Measurements from ENCODE around the gene APBA3. TPM values are rescaled to one million over a fixed set of nuclear protein-coding genes. Genes with fewer than 3 reads are reported as not detected.

Gene APBA3
- total and polyA plus RNA-seq, 2 donors (not counting 1 experiment from before 2014, with no cell fraction given) = 2.7 to 22.3 TPM

DNA sequence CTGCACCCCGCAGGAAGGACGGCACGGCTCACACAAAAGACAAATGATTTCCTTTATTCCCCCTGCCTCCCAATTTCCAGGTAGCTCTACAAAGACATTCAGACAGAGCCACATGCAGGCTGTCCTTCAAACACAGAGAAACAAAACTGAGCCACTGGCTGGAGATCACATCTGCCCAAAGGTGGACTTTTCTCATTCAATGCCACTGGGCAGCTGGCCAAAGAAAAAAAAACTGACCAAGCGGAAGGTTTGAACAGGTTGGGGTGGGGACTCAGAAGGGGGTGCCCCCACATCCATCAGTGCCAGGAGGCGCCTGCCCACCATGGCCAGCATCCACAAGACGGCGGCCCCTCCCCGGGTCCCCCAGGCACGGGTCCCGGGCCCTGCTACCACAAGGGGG is 42.5 kb upstream of the APBA3 start:
- Histone ChIP-seq H3K27me3 (ENCODE audit: control insufficient read depth, insufficient read depth, low read length) (peaks cover 15% of the 10 kb centered on the region), H4K20me1 (ENCODE audit: control insufficient read depth, extremely low read depth, insufficient read depth, low read length) (no peaks in the 10 kb centered on the region), H3K36me3 (ENCODE audit: control insufficient read depth, insufficient read depth, low read length) (no peaks in the 10 kb centered on the region), H3K79me2 (ENCODE audit: control insufficient read depth, insufficient read depth, low read length) (no peaks in the 10 kb centered on the region), H3K27ac (ENCODE audit: insufficient read depth, low read length) (no peak overlapping the region), H3K9ac (ENCODE audit: insufficient read depth, low read length) (no peak overlapping the region), H2AFZ (ENCODE audit: low read length) (no peak overlapping the region), H3K4me3 (replicated peaks in 1 of 4; ENCODE audit: control extremely low read depth in 1 of 4, insufficient read depth in 1 of 4, low read depth in 3 of 4, low read length in 4 of 4) (no peak overlapping the region), H3K4me1 (ENCODE audit: control insufficient read depth, extremely low read depth, insufficient read depth, low read length) (no peaks in the 10 kb centered on the region), H3K4me2 (ENCODE audit: extremely low read depth, insufficient read depth, low read length) (no peak overlapping the region), H3K9me3 (ENCODE audit: control insufficient read depth, insufficient read depth, low read depth, low read length) (peaks cover 3% of the 10 kb centered on the region)
- TF ChIP-seq, protein P1, sequence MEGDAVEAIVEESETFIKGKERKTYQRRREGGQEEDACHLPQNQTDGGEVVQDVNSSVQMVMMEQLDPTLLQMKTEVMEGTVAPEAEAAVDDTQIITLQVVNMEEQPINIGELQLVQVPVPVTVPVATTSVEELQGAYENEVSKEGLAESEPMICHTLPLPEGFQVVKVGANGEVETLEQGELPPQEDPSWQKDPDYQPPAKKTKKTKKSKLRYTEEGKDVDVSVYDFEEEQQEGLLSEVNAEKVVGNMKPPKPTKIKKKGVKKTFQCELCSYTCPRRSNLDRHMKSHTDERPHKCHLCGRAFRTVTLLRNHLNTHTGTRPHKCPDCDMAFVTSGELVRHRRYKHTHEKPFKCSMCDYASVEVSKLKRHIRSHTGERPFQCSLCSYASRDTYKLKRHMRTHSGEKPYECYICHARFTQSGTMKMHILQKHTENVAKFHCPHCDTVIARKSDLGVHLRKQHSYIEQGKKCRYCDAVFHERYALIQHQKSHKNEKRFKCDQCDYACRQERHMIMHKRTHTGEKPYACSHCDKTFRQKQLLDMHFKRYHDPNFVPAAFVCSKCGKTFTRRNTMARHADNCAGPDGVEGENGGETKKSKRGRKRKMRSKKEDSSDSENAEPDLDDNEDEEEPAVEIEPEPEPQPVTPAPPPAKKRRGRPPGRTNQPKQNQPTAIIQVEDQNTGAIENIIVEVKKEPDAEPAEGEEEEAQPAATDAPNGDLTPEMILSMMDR (conservative IDR thresholded peaks at IDR 0.05 in 1 of 2, IDR thresholded peaks at IDR 0.05 in 1 of 2; ENCODE audit: low read depth in 1 of 2, low read length in 2 of 2) = no peak
- DNase-seq (ENCODE audit: low read depth in 2 of 2) = no peak

DNA sequence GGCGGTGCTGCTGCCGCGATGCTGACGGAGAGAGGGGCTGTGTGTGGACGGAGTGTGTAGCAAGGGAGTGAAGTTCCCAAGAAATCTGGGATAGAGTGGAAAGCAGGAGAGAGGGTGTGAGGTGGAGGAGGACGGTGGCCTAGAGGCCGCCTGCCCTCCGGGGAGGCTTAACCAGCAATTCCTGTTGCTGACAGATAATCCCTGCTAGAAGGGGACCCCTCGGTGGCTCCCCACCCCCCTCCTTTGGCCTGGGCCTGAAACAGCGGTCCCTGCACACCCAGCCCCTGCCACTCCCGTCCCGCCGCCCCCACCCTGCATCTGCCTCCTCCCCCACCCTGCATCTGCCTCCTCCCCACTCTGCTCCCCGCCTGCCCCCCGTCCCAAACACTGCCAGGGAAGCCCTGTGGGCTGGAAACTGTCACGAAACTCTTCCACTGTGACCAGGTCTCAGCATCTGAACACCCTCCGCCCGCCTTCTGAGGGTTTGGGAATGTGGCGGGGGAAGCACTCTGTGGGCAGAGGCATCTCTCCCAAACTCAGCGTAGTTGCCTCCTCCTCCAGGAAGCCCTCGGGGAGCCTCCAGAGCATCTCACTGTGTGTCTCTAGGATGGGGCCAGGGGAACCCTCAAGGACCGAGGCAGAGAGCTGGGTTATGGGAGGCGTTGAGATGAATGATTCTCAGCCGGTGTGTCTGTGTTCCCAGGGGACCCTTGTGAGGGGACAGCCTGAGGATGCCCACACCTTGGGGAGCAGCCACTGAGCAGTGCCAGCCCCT is 41.8 kb upstream of the APBA3 start:
- Histone ChIP-seq H3K9me3 (ENCODE audit: control insufficient read depth, insufficient read depth, low read depth, low read length) (peaks cover 3% of the 10 kb centered on the region), H3K79me2 (ENCODE audit: control insufficient read depth, insufficient read depth, low read length) (no peaks in the 10 kb centered on the region), H3K4me3 (replicated peaks in 1 of 4; ENCODE audit: control extremely low read depth in 1 of 4, insufficient read depth in 1 of 4, low read depth in 3 of 4, low read length in 4 of 4) (no peak overlapping the region), H2AFZ (ENCODE audit: low read length) (no peak overlapping the region), H3K4me2 (ENCODE audit: extremely low read depth, insufficient read depth, low read length) (no peak overlapping the region), H3K27me3 (ENCODE audit: control insufficient read depth, insufficient read depth, low read length) (peaks cover 16% of the 10 kb centered on the region), H4K20me1 (ENCODE audit: control insufficient read depth, extremely low read depth, insufficient read depth, low read length) (no peaks in the 10 kb centered on the region), H3K36me3 (ENCODE audit: control insufficient read depth, insufficient read depth, low read length) (no peaks in the 10 kb centered on the region), H3K4me1 (ENCODE audit: control insufficient read depth, extremely low read depth, insufficient read depth, low read length) (no peaks in the 10 kb centered on the region), H3K9ac (ENCODE audit: insufficient read depth, low read length) (no peak overlapping the region), H3K27ac (ENCODE audit: insufficient read depth, low read length) (no peak overlapping the region)
- TF ChIP-seq, protein P1 (conservative IDR thresholded peaks at IDR 0.05 in 1 of 2, IDR thresholded peaks at IDR 0.05 in 1 of 2; ENCODE audit: low read depth in 1 of 2, low read length in 2 of 2) = no peak
- TF ChIP-seq EZH2 (IDR thresholded peaks at IDR 0.05; ENCODE audit: low read length, missing control alignments) = no peak
- DNase-seq (ENCODE audit: low read depth in 2 of 2) = no peak

DNA sequence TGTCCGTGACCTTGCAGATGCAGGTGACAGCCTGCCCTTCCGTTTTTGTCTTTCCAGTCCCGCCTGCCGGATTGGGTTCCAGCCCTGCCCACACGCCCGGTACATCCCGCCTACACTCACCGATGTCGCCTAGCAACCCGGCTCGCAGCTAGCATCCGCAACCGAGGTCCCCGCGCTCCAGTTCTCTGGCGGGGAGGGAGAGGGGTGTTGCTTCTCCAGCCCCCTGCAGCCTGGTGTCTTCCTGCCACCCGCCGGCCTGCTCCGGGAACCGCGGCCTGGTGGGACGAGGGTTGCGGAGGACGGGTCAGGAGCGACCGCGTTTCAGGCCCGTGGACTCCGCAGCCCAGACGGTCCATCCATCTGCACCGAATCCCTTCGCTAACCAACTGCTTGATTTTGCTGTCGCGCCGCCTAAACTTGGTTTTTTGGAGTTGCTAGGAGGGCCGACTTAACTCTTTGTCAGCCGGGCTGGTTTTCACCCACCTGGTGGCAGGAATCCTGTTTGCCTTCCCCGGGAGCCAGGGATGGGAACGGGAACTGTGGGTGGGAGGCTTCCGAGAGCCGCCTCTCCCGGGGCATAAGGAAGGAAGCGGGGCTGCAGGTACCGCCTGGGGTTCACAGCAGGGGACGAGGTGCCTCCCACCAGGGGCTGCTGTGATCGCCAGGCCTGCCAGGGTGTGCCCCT is 40.1 kb upstream of the APBA3 start:
- Histone ChIP-seq H3K27ac (ENCODE audit: insufficient read depth, low read length) (no peak overlapping the region), H3K79me2 (ENCODE audit: control insufficient read depth, insufficient read depth, low read length) (no peaks in the 10 kb centered on the region), H3K27me3 (ENCODE audit: control insufficient read depth, insufficient read depth, low read length) (peaks cover 16% of the 10 kb centered on the region), H3K36me3 (ENCODE audit: control insufficient read depth, insufficient read depth, low read length) (no peaks in the 10 kb centered on the region), H2AFZ (ENCODE audit: low read length) (no peak overlapping the region), H3K4me3 (replicated peaks in 1 of 4; ENCODE audit: control extremely low read depth in 1 of 4, insufficient read depth in 1 of 4, low read depth in 3 of 4, low read length in 4 of 4) (no peak overlapping the region), H3K9ac (ENCODE audit: insufficient read depth, low read length) (no peak overlapping the region), H4K20me1 (ENCODE audit: control insufficient read depth, extremely low read depth, insufficient read depth, low read length) (no peaks in the 10 kb centered on the region), H3K4me2 (ENCODE audit: extremely low read depth, insufficient read depth, low read length) (no peak overlapping the region), H3K4me1 (ENCODE audit: control insufficient read depth, extremely low read depth, insufficient read depth, low read length) (no peaks in the 10 kb centered on the region), H3K9me3 (ENCODE audit: control insufficient read depth, insufficient read depth, low read depth, low read length) (no peaks in the 10 kb centered on the region)
- DNase-seq (ENCODE audit: low read depth in 2 of 2) = peak in 1 of 2 donors; percentile 26
- peak; percentile 82 for TF ChIP-seq EZH2 (IDR thresholded peaks at IDR 0.05; ENCODE audit: low read length, missing control alignments)
- TF ChIP-seq, protein P1 (conservative IDR thresholded peaks at IDR 0.05 in 1 of 2, IDR thresholded peaks at IDR 0.05 in 1 of 2; ENCODE audit: low read depth in 1 of 2, low read length in 2 of 2) = peak; percentile 15 to 23
